NOMO-1 (cell line): Measurements from ENCODE around the gene MTMR12.

Source experiments
- DNase-seq, 2 experiments: peaks; one replicate each; lab custom pipeline; 2025; ENCODE audit not compliant: unreplicated experiment in 2 of 2; lab: John Stamatoyannopoulos, UW

MTMR12 gene

GRCh38 chr5:32207355-32207634, 105.4 kb downstream of the MTMR12 start:
- peak; percentile 85 to 97 for DNase-seq

GRCh38 chr5:32206509-32207354, 106.0 kb downstream of the MTMR12 start:
- DNase-seq: peak in 1 of 2 experiments; percentile 61

GRCh38 chr5:32206053-32206452, 106.7 kb downstream of the MTMR12 start:
- DNase-seq: no peak

- DNase-seq: no peak
These were observed 110.3 kb downstream of the MTMR12 start for GRCh38 chr5:32202394-32202793.

DNA sequence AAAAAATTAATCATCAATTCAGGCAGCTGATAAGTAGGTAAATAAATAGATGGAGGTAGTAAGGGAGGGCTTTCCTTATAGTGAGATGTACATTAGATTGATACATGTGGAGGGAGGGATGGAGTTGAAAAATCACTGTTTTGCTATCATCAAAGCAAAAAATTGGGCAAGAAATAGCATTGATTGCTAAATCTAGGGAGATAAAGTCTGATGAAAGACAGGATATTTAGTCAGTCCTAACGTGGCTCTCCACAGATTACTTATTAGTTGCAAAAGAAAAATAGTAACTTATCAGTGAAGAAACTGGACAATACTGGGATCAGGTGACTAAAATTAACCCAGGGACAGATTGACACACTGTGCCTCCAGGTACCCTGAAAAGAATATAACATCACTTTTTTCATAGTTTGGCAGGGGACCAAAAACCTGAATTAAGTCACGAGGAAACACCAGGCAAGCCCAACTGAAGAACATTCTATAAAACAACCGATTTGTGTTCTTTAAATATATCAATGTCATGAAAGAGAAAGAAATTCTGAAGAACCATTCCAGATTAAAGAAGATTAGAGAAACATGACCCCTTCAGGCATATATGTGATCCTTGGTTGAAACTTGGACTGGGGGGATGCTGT, 111.5 kb downstream of the MTMR12 start:
- peak; percentile 63 to 82 for DNase-seq

DNA sequence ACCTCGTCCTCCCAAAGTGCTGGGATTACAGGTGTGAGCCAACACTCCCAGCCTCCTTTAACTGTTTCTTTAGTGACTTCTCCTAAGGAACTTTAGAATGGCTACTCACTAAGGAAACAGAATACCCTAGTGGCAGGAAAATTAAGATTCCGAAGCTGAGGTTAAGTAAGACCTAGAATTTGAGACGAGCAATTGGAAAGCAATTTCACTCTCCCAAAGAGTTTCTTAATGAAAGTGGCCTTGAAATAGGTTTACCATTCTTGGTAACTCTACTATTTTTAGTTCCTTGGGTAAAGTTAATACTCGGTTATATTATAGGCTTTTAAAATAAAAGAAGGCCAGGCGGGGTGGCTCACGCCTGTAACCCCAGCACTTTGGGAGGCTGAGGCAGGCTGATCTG, 115.7 kb downstream of the MTMR12 start:
- DNase-seq: no peak

DNA sequence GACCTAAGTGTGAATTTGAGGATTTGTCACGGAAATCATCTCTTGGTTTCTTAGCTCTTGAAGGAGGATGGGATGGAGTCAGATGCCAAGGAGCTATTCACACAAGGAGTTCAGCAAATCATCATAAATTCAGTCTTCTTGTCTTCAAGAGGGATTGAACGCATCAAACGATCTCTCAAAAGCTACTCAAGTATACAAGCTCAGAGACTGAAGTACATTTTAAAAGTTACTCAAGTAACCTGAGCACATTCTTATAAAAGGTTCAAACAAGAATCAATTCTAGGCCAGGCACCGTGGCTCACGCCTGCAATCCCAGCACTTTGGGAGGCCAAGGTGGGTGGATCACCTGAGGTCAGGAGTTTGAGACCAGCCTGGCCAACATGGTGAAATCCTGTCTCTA, 117.5 kb downstream of the MTMR12 start:
- DNase-seq: no peak

- DNase-seq: peak; percentile 98 to 100
These were observed 119.1 kb downstream of the MTMR12 start for GRCh38 chr5:32193591-32193990.

DNA sequence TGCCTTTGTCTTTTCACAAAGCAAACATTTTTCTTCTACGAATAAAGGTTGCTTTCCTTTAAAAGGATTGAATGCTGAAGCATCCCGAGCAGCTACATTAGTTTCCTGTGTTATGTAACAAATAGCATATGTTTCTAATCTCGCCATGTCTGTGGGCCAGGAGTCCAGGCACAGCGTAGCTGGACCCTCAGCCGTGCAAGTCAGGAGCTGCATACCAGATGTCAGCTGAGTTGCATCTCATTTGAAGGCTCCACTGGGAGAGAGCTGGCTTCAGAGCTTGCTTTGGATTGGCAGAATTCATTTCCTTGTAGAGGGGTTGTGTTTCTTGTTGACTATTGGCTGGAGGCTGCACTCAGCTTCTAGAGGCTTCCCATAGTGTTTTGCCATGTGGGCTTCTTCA, 122.6 kb downstream of the MTMR12 start:
- no peak for DNase-seq

GRCh38 chr5:32187675-32188074, 125.1 kb downstream of the MTMR12 start:
- no peak for DNase-seq

- DNase-seq: peak; percentile 55 to 76
These were observed 130.2 kb downstream of the MTMR12 start for GRCh38 chr5:32182463-32183063.
